ENCODE data around the gene OTOG. TPM values are rescaled to one million over a fixed set of nuclear protein-coding genes. Genes with fewer than 3 reads are reported as not detected.

OTOG gene
- total RNA-seq, 1 donor from 2014 or later, result not detected

DNA sequence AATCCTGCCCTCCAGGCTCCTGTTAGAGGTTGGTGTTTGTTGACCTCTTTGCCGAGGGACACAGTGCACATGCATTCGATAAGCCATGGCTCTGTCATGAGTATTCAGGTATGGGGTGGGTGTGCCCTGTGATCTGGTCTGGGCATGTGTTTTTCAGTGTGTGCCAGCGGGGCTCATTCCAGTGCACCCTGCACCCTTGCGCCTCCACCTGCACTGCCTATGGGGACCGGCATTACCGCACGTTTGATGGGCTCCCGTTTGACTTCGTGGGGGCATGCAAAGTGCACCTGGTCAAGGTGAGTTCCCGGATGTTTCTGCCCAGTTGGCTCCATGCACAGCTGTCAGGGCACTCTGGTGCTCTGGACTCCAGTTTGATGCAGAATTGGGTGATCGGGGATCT, 44.2 kb downstream of the OTOG start:
- TF ChIP-seq, protein P1, sequence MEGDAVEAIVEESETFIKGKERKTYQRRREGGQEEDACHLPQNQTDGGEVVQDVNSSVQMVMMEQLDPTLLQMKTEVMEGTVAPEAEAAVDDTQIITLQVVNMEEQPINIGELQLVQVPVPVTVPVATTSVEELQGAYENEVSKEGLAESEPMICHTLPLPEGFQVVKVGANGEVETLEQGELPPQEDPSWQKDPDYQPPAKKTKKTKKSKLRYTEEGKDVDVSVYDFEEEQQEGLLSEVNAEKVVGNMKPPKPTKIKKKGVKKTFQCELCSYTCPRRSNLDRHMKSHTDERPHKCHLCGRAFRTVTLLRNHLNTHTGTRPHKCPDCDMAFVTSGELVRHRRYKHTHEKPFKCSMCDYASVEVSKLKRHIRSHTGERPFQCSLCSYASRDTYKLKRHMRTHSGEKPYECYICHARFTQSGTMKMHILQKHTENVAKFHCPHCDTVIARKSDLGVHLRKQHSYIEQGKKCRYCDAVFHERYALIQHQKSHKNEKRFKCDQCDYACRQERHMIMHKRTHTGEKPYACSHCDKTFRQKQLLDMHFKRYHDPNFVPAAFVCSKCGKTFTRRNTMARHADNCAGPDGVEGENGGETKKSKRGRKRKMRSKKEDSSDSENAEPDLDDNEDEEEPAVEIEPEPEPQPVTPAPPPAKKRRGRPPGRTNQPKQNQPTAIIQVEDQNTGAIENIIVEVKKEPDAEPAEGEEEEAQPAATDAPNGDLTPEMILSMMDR (IDR thresholded peaks at IDR 0.05), result no peak
- Mint-ChIP-seq H3K4me1 (ENCODE audit: low read depth) (no peaks in the 10 kb centered on the region), H3K27ac (ENCODE audit: unreplicated experiment) (no peak overlapping the region), H3K36me3 (ENCODE audit: low read depth) (no peaks in the 10 kb centered on the region), H3K4me3 (ENCODE audit: unreplicated experiment) (no peak overlapping the region), H3K9me3 (ENCODE audit: low read depth) (peaks cover 2% of the 10 kb centered on the region), H3K27me3 (ENCODE audit: low read depth) (peaks cover 29% of the 10 kb centered on the region)
- DNase-seq (ENCODE audit: low spot score), result no peak

DNA sequence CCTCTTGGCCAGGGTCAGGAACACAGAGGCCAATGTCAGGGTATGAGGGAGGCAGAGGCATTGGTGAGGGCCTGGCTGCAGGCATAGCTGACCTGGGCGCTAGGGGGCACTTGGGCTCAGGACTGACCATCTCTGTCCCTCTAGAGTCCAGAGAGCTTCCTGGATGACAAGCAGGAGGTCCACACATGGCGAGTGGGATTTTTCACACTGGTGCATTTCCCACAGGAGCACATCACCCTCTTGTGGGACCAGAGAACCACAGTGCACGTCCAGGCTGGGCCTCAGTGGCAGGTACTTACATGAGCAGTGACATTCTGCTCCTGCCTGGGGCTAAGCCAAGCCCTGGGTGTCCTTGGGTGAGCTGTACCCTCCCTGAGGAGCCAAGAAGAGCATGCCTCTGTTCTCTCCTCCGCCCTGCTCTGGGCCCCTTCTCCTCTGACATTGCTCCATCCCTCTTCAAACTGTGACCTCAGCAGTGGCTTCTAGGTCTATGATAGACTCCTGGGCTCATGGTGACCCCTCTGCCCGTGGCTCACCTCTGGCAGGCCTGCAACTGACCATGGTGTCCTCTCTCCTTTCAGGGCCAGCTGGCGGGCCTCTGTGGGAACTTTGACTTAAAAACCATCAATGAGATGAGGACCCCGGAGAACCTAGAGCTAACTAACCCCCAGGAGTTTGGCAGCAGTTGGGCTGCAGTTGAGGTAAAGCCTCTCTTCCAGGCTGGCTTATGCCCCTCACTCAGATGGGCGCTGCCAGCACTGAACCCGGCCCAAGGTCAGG, 46.6 kb downstream of the OTOG start:
- Mint-ChIP-seq H3K27ac (ENCODE audit: unreplicated experiment) (no peak overlapping the region), H3K27me3 (ENCODE audit: low read depth) (peaks cover 26% of the 10 kb centered on the region), H3K4me3 (ENCODE audit: unreplicated experiment) (no peak overlapping the region), H3K4me1 (ENCODE audit: low read depth) (no peaks in the 10 kb centered on the region), H3K36me3 (ENCODE audit: low read depth) (no peaks in the 10 kb centered on the region), H3K9me3 (ENCODE audit: low read depth) (peaks cover 2% of the 10 kb centered on the region)
- no peak for DNase-seq (ENCODE audit: low spot score)
- TF ChIP-seq, protein P1 (IDR thresholded peaks at IDR 0.05), result no peak

DNA sequence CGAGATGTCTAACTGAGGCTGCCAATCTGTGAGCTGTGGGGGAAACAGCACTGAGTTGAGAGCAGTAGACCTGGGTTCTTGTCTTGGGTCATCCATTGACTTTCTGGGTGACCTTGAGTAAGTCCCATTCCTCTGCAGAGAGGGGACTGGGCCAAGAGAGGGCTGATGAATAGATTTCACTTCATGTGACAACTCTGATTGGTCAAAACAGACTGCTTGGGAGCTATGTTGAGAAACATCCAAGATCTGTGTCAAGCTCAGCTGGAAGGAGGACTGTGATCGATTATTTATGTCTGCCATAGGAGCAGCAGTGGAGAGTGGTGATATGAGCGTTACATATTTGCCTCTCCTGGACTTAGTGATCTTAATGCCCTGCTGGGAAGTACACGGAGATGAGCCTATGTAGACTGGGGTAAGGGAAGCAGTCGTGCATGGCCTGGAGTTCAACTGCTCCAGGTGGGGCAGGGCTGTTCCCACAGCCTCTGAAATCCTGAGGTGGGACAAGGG, 47.7 kb downstream of the OTOG start:
- no peak overlapping the region for H3K27ac Mint-ChIP-seq (ENCODE audit: unreplicated experiment)
- TF ChIP-seq, protein P1 (IDR thresholded peaks at IDR 0.05), result no peak
- no peaks in the 10 kb centered on the region for H3K4me1 Mint-ChIP-seq (ENCODE audit: low read depth)
- DNase-seq (ENCODE audit: low spot score), result no peak
- peaks cover 2% of the 10 kb centered on the region for H3K9me3 Mint-ChIP-seq (ENCODE audit: low read depth)
- H3K36me3 Mint-ChIP-seq (ENCODE audit: low read depth), result no peaks in the 10 kb centered on the region
- peaks cover 31% of the 10 kb centered on the region for H3K27me3 Mint-ChIP-seq (ENCODE audit: low read depth)
- no peak overlapping the region for H3K4me3 Mint-ChIP-seq (ENCODE audit: unreplicated experiment)

DNA sequence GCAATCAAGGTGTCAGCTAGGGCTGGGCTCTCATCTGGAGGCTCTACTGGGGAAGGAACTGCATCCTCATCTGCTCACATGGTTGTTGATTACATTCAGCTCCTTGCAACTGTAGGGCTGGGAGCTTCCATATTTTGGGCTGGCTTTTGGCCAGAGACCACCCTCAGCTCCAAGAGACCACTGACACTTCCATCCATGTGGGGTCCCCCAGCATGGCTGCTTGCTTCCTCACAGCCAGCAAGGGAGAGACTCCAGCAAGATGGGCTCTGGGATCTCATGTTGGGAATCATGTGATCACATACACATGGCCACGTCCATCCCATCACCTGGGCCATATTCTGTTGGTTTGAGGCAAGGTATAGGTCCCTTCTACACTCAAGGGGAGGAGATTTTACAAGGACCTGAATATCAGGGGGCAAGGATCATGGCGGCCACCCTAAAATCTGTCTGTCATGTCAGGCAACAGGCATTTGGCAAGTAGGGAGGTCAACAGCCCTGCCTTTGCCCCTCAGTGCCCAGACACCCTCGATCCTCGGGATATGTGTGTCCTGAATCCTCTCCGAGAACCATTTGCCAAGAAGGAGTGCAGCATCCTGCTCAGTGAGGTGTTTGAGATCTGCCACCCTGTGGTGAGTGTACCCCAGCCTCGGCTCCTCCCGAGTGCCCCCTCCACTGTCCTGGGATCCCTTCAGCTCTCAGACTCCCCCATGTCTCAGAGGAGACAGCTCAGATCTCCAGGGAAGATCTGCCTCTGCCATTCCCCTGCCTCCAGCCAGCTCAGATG, 48.7 kb downstream of the OTOG start:
- H3K4me1 Mint-ChIP-seq (ENCODE audit: low read depth), result no peaks in the 10 kb centered on the region
- H3K27me3 Mint-ChIP-seq (ENCODE audit: low read depth), result peaks cover 32% of the 10 kb centered on the region
- TF ChIP-seq, protein P1 (IDR thresholded peaks at IDR 0.05), result no peak

DNA sequence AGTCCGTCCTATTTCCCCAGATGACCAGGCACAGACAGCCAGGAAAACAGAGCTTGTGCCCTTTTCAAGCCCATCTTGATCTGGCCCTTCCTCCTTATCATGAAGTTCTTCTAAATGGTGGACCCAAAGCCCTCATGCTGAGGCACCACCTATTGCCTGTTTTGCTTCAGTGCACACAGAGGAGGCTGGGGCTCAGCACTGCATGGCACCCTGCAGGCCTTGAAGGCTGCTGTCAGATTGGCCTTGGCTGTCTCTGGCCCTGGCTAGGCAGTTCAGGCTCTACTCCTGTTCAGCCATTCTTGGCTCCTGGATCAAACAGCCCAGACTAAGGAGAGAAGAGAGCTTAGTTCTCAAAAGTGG, 49.2 kb downstream of the OTOG start:
- no peak overlapping the region for H3K27ac Mint-ChIP-seq (ENCODE audit: unreplicated experiment)
- peaks cover 37% of the 10 kb centered on the region for H3K27me3 Mint-ChIP-seq (ENCODE audit: low read depth)
- no peaks in the 10 kb centered on the region for H3K36me3 Mint-ChIP-seq (ENCODE audit: low read depth)
- no peaks in the 10 kb centered on the region for H3K4me1 Mint-ChIP-seq (ENCODE audit: low read depth)
- no peak for DNase-seq (ENCODE audit: low spot score)
- TF ChIP-seq, protein P1 (IDR thresholded peaks at IDR 0.05), result no peak
- H3K4me3 Mint-ChIP-seq (ENCODE audit: unreplicated experiment), result no peak overlapping the region
- H3K9me3 Mint-ChIP-seq (ENCODE audit: low read depth), result peaks cover 2% of the 10 kb centered on the region

More for the DNA sequence above, 48.7 kb downstream of the OTOG start:
- Mint-ChIP-seq H3K27ac (ENCODE audit: unreplicated experiment) (no peak overlapping the region), H3K9me3 (ENCODE audit: low read depth) (peaks cover 2% of the 10 kb centered on the region), H3K4me3 (ENCODE audit: unreplicated experiment) (no peak overlapping the region), H3K36me3 (ENCODE audit: low read depth) (no peaks in the 10 kb centered on the region)
- DNase-seq (ENCODE audit: low spot score), result no peak

All from chondrocyte (in vitro differentiated cells).